T1000 (cell line): ENCODE data around the gene PRPH.
"Not testable (repeated sequence)": the region's sequence is repeated elsewhere in the genome, so short reads cannot be mapped to it uniquely, and the experiment has no call there.

Source experiments
- DNase-seq: peaks from one replicate; lab custom pipeline; 2025; ENCODE audit warnings: mixed read lengths; lab: John Stamatoyannopoulos, UW

Gene PRPH

GRCh38 chr12:49276304-49277290 is 18.4 kb upstream of the PRPH start:
- no peak for DNase-seq

DNA sequence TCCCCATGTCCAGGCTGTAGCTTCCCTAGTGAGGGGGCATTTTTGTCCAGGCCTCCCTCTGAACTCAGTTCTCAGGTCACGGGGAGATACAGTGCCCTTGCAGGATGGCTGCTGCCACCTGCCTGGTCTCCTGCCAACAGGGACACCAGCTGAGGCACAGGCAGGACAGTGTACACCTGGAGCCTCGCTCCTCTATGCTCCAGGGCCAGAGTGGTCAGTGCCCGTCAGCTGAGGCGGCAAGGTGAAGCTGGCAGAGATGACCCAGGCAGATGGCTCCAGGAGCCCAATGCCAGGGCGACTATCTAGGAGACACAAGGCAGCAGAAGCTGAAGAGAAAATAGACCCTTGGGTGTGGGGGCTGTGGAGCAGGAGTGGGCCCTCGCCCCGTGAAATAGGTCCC is 17.5 kb upstream of the PRPH start:
- no peak for DNase-seq

DNA sequence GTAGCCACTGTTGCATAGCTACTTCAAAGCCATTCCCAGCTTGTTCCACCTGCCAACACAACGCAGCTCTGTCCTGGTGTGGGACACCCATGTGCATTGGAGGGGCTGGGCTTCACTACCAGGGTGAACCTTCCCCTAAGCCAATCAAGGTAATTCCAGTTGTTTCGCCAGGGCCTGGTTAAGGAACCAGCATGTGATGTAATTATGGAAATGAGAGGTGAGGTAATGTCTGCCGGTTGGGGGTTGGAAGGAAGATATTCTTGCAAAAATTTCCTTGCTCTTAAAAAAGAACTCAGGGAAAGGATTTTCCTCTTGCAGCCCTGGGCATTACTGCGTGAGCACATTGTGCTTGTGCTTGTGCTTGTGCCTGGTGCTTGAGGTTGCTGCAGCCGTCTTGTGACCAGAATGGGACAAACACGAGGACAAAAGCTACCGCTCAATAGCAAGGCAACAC is 15.2 kb upstream of the PRPH start:
- no peak for DNase-seq

GRCh38 chr12:49280545-49280944 is 14.4 kb upstream of the PRPH start:
- not testable (repeated sequence) for DNase-seq

GRCh38 chr12:49282302-49282701 is 12.6 kb upstream of the PRPH start:
- no peak for DNase-seq

- not testable (repeated sequence) for DNase-seq
Measured at GRCh38 chr12:49282740-49283375, 12.1 kb upstream of the PRPH start.

GRCh38 chr12:49283541-49284429 is 11.2 kb upstream of the PRPH start:
- no peak for DNase-seq

DNA sequence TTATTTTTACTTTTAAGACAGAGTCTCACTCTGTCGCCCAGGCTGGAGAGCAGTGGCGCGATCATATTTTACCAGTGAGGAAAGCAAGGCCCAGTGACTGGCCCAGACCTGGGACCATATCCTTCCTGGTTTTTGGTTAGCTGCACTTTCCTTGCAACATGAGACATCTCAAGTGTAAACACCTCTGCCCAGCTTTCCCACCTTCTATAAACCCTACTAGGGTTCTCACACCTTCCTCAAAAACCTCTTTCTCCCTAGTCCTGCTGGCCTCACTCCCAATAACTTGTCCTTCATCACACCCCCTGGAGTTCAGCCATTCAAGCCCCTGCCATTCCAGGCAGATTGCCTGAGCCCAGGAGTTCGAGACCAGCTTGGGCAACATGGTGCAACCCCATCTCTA is 10.3 kb upstream of the PRPH start:
- DNase-seq, result no peak

DNA sequence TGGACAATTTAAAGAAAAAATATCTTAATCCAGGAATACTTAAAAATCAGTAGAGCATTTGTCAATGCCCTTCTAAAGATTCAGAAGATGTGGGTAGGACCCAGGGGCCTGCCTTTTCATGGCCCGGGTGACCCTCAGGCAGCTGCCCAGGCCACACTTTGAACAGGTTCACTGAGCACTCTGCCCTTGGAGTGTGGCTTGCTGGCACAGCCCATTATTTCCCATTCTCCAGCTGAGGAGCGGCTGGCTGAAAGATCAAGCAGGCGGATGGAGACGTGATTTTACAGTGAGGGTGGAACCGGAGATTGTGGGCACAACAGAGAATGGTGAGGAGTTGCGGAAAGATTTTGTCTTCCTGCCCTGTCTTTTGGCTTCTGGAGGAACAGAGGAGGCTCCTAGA is 7.1 kb upstream of the PRPH start:
- DNase-seq, result no peak

DNA sequence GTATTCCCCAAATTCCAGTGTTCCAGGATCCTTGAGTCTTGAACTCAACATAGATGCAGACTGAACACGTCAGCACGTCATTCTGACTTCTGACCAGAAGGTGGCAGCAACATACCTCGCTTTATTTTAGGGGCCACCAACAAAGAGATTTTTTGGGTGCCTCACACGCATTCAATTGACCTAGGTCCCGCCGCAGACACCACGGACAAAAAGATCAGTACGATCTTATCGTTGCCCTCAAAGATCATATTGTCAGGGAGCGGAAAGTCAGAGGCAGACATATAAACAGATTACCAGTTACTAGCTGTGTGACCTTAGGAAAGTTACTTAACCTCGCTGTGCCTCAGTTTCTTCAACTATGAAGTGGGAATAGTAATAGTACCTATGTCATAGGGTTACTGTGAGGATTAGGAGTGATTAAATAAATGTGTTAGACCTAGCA is 6.5 kb upstream of the PRPH start:
- DNase-seq, result peak; percentile 51

DNA sequence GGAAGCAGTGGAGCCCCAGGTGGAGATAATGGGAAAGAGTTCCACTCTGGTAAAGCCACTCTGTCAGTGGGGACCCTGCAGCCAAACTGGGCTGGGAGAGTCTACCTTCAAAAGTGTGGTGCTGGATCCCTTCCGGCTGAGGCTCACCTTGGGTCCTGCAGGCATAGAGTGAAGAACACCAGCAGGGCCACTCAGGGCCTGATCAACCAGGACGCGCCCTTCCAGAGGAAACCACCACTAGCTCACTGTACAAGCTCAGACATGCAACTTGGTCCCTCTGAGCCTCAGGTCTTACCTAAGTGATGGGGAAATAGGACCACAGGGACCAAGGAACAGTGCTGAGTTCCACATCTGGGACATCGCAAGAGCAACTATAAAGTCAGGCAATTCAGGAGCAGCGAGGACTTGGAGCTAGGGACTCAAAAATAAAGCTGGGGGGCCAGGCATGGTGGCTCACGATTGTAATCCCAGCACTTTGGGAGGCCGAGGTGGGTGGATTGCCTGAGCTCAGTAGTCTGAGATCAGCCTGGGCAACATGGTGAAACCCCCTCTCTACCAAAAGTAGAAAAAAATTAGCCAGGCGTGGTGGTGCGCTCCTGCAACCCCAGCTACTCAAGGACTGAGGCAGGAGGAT is 5.9 kb upstream of the PRPH start:
- DNase-seq, result no peak

DNA sequence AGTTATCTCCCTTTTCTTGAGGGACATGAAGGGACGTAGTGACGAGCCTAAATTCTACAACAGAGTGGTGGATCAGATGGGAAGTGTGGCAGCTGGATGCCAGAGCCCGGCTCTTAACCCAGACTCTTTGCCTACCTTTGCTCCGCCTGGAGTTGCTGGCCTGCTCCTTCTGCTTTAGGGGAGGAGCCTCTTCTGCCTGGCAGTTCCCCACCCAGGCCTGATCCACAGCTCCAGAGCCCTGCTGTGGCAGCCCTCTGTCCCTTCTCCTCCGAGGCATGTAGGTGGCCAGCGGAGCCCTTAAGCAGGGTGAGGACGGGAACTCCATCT is 2.3 kb upstream of the PRPH start:
- no peak for DNase-seq

- DNase-seq, result no peak
Measured at GRCh38 chr12:49293056-49293956, 1.6 kb upstream of the PRPH start.

- no peak for DNase-seq
Measured at GRCh38 chr12:49294086-49294803, 702 bp upstream of the PRPH start.

DNA sequence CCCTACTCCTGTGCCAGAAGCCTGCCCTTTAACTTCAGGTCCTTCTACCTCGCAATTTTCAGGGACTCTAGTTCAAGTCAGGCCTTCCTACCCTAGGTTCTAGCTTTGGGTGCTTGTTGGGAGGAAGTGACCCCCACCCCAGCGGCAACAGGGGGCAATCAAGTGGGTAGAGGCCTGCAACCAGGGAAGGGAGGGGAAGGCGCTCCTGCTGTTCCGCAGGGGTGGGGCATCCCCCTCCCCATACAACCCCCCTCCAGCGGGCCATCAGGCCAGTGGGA is 204 bp upstream of the PRPH start:
- DNase-seq, result no peak

DNA sequence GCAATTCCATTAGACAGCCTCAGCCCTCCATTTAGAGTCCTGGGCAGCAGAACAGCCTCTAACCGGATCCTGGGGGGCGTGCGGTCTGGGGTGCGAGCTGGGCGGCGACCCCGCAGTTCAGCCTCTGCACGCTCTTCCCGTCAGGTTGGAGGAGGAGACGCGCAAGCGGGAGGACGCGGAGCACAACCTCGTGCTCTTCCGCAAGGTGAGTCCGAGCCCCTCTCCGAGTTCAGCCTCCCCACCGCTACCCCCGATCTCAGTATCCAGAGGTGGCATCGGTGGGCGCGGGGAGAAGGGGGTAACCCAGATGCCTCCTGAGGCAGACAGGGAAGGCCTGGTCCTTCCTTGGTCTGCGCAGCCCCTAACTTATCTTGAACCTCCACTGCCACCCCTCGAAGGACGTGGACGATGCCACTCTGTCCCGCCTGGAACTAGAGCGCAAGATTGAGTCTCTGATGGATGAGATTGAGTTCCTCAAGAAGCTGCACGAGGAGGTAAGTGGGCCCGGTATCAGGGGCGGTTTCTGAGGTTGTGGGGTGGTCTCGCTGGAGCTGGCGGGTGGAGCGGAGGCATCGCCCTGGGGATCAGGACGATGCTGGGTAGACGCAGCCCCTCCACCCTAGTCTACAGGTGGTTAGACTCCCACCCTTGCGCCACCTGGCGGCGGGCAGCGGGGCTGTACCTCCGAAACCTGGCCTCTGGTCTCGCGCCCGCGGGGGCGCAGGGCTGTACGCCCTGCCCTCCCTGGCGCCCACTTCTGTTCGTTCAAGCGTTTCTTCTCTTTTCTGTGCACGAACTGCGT is 1.3 kb downstream of the PRPH start:
- DNase-seq, result no peak

DNA sequence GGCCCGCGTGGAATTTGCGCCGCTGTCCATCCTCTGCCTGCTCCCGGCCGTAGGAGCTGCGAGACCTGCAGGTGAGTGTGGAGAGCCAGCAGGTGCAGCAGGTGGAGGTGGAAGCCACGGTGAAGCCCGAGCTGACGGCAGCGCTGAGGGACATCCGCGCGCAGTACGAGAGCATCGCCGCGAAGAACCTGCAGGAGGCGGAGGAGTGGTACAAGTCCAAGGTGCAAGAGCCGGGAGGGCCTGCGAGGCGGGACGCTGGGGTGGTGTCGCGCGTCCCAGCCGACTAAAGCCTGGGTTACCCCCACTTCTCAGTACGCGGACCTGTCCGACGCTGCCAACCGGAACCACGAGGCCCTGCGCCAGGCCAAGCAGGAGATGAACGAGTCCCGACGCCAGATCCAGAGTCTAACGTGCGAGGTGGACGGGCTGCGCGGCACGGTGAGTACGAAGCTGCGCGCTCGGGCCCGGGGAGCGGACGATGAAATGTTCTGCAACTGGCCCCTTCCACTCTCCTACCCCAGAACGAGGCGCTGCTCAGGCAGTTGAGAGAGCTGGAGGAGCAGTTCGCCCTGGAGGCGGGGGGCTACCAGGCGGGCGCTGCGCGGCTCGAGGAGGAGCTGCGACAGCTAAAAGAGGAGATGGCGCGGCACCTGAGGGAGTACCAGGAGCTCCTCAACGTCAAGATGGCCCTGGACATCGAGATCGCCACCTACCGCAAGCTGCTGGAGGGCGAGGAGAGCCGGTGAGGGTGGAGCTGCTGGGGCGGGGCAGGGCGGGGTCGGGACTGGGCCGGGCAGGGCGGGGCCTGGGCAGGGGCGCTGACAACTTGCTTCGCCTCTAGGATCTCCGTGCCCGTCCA is 2.1 kb downstream of the PRPH start:
- no peak for DNase-seq

DNA sequence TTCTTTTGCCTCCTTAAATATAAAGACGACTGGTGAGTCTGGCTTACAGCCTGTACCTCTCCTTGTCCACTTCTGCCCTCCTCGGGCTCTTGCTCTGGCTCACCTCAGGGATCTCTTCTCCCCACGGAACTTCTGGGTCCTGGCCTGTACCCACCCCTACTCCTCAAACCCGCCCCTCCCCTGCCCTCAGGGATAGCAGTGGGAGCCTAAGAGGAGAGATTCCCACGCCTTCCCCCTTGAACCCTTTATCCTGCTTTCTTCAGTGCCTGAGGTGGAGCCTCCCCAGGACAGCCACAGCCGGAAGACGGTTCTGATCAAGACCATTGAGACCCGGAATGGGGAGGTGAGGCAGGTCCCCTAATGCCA is 2.7 kb downstream of the PRPH start:
- no peak for DNase-seq

GRCh38 chr12:49298160-49298559 is 3.2 kb downstream of the PRPH start:
- DNase-seq, result no peak
